Measurements from ENCODE around the gene USP40. TPM values are rescaled to one million over a fixed set of nuclear protein-coding genes. Genes with fewer than 3 reads are reported as not detected.

USP40 gene
- total and polyA plus RNA-seq, 2 experiments from 2014 or later = 5.7 to 11.7 TPM

DNA sequence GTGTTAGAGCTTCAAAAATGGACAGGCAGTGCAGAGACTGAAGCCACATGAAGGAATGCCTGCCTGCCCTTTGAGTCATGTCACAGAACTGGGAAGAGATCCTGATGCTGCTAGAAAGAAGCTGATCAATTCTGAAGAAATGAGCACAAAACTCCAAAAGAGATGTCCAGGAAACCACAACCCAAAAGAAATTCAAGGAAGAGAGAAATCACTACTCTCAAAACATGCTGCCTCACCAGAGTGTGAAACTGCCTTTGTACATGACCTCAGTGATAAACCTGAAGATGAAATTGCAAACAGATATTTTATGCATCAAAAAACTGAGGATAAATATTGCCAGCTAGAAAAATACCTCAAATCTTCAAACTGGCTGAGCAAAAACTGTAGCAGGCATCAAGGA, 20.5 kb downstream of the USP40 start:
- no peak for ATAC-seq
- Mint-ChIP-seq H3K27ac (0 out of 2 replicates have a peak overlapping the region, but pooled peaks have one; percentile 33), H3K36me3 (ENCODE audit: low read depth) (no peaks in the 10 kb centered on the region)

More for the DNA sequence above, 20.5 kb downstream of the USP40 start:
- Histone ChIP-seq H4K20me1 (replicated peaks; ENCODE audit: insufficient read depth) (no peaks in the 10 kb centered on the region), H3F3A (replicated peaks; ENCODE audit: low read depth) (no peaks in the 10 kb centered on the region), H3K4me3 (no peak overlapping the region), H3K4me1 (ENCODE audit: insufficient read depth) (peaks cover 10% of the 10 kb centered on the region; the same call in 1 of the 2 replicates), H3K36me3 (ENCODE audit: insufficient read depth) (no peaks in the 10 kb centered on the region), H3K79me2 (replicated peaks; ENCODE audit: insufficient read depth) (no peaks in the 10 kb centered on the region), H2AFZ (no peak overlapping the region), H3K4me2 (no peak overlapping the region), H3K9me2 (ENCODE audit: insufficient read depth) (peaks cover 14% of the 10 kb centered on the region; the same call in 1 of the 2 replicates), H3K27me3 (ENCODE audit: insufficient read depth) (no peaks in the 10 kb centered on the region), H3K27ac (ENCODE audit: low read depth) (no peak overlapping the region)
- DNase-seq (ENCODE audit: low spot score) = no peak
- Mint-ChIP-seq H3K4me3 (no peak overlapping the region), H3K9me3 (no peaks in the 10 kb centered on the region), H3K27me3 (ENCODE audit: insufficient read depth, low read depth, poor library complexity) (no peaks in the 10 kb centered on the region), H3K4me1 (peaks cover 14% of the 10 kb centered on the region; the same call in 2 of the 3 replicates)
- TF ChIP-seq ZNF331 (CRISPR knock-in tag; IDR thresholded peaks at IDR 0.05; ENCODE audit: low read depth) = no peak
- no peak for TF ChIP-seq CREB1 (CRISPR knock-in tag; IDR thresholded peaks at IDR 0.05; ENCODE audit: low read depth)
- TF ChIP-seq EZH2phosphoT487 (IDR thresholded peaks at IDR 0.05; ENCODE audit: unreplicated experiment) = no peak
- TF ChIP-seq, protein P1, sequence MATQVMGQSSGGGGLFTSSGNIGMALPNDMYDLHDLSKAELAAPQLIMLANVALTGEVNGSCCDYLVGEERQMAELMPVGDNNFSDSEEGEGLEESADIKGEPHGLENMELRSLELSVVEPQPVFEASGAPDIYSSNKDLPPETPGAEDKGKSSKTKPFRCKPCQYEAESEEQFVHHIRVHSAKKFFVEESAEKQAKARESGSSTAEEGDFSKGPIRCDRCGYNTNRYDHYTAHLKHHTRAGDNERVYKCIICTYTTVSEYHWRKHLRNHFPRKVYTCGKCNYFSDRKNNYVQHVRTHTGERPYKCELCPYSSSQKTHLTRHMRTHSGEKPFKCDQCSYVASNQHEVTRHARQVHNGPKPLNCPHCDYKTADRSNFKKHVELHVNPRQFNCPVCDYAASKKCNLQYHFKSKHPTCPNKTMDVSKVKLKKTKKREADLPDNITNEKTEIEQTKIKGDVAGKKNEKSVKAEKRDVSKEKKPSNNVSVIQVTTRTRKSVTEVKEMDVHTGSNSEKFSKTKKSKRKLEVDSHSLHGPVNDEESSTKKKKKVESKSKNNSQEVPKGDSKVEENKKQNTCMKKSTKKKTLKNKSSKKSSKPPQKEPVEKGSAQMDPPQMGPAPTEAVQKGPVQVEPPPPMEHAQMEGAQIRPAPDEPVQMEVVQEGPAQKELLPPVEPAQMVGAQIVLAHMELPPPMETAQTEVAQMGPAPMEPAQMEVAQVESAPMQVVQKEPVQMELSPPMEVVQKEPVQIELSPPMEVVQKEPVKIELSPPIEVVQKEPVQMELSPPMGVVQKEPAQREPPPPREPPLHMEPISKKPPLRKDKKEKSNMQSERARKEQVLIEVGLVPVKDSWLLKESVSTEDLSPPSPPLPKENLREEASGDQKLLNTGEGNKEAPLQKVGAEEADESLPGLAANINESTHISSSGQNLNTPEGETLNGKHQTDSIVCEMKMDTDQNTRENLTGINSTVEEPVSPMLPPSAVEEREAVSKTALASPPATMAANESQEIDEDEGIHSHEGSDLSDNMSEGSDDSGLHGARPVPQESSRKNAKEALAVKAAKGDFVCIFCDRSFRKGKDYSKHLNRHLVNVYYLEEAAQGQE (IDR thresholded peaks at IDR 0.05; ENCODE audit: unreplicated experiment) = no peak
- TF ChIP-seq, protein P2, sequence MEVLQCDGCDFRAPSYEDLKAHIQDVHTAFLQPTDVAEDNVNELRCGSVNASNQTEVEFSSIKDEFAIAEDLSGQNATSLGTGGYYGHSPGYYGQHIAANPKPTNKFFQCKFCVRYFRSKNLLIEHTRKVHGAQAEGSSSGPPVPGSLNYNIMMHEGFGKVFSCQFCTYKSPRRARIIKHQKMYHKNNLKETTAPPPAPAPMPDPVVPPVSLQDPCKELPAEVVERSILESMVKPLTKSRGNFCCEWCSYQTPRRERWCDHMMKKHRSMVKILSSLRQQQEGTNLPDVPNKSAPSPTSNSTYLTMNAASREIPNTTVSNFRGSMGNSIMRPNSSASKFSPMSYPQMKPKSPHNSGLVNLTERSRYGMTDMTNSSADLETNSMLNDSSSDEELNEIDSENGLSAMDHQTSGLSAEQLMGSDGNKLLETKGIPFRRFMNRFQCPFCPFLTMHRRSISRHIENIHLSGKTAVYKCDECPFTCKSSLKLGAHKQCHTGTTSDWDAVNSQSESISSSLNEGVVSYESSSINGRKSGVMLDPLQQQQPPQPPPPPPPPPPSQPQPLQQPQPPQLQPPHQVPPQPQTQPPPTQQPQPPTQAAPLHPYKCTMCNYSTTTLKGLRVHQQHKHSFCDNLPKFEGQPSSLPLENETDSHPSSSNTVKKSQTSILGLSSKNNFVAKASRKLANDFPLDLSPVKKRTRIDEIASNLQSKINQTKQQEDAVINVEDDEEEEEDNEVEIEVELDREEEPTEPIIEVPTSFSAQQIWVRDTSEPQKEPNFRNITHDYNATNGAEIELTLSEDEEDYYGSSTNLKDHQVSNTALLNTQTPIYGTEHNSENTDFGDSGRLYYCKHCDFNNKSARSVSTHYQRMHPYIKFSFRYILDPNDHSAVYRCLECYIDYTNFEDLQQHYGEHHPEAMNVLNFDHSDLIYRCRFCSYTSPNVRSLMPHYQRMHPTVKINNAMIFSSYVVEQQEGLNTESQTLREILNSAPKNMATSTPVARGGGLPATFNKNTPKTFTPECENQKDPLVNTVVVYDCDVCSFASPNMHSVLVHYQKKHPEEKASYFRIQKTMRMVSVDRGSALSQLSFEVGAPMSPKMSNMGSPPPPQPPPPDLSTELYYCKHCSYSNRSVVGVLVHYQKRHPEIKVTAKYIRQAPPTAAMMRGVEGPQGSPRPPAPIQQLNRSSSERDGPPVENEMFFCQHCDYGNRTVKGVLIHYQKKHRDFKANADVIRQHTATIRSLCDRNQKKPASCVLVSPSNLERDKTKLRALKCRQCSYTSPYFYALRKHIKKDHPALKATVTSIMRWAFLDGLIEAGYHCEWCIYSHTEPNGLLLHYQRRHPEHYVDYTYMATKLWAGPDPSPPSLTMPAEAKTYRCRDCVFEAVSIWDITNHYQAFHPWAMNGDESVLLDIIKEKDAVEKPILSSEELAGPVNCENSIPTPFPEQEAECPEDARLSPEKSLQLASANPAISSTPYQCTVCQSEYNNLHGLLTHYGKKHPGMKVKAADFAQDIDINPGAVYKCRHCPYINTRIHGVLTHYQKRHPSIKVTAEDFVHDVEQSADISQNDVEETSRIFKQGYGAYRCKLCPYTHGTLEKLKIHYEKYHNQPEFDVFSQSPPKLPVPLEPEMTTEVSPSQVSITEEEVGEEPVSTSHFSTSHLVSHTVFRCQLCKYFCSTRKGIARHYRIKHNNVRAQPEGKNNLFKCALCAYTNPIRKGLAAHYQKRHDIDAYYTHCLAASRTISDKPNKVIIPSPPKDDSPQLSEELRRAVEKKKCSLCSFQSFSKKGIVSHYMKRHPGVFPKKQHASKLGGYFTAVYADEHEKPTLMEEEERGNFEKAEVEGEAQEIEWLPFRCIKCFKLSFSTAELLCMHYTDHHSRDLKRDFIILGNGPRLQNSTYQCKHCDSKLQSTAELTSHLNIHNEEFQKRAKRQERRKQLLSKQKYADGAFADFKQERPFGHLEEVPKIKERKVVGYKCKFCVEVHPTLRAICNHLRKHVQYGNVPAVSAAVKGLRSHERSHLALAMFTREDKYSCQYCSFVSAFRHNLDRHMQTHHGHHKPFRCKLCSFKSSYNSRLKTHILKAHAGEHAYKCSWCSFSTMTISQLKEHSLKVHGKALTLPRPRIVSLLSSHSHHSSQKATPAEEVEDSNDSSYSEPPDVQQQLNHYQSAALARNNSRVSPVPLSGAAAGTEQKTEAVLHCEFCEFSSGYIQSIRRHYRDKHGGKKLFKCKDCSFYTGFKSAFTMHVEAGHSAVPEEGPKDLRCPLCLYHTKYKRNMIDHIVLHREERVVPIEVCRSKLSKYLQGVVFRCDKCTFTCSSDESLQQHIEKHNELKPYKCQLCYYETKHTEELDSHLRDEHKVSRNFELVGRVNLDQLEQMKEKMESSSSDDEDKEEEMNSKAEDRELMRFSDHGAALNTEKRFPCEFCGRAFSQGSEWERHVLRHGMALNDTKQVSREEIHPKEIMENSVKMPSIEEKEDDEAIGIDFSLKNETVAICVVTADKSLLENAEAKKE (CRISPR knock-in tag; IDR thresholded peaks at IDR 0.05) = no peak
- no peak for TF ChIP-seq ZNF114 (CRISPR knock-in tag; IDR thresholded peaks at IDR 0.05)
- TF ChIP-seq POLR2AphosphoS5 (IDR thresholded peaks at IDR 0.05; ENCODE audit: low read depth) = no peak

Measured in GM23338 (cell line).